Measurements from ENCODE around the gene USP7.

USP7 gene

GRCh38 chr16:8951447-8952280 is 12.0 kb downstream of the USP7 start:
- DNase-seq, result no peak

GRCh38 chr16:8950580-8951077 is 13.1 kb downstream of the USP7 start:
- DNase-seq, result no peak

- no peak for DNase-seq
Measured at GRCh38 chr16:8949536-8950418, 13.9 kb downstream of the USP7 start.

GRCh38 chr16:8948831-8949230 is 14.9 kb downstream of the USP7 start:
- no peak for DNase-seq

GRCh38 chr16:8948069-8948593 is 15.6 kb downstream of the USP7 start:
- DNase-seq, result no peak

- DNase-seq, result no peak
Measured at GRCh38 chr16:8946544-8946943, 17.2 kb downstream of the USP7 start.

GRCh38 chr16:8945626-8946296 is 17.9 kb downstream of the USP7 start:
- no peak for DNase-seq

GRCh38 chr16:8943966-8944759 is 19.5 kb downstream of the USP7 start:
- DNase-seq, result peak; percentile 31 to 35

- DNase-seq, result no peak
Measured at GRCh38 chr16:8943001-8943763, 20.5 kb downstream of the USP7 start.

- no peak for DNase-seq
Measured at GRCh38 chr16:8941718-8942344, 21.9 kb downstream of the USP7 start.

GRCh38 chr16:8937803-8938202 is 25.9 kb downstream of the USP7 start:
- no peak for DNase-seq

GRCh38 chr16:8936421-8936820 is 27.3 kb downstream of the USP7 start:
- peak in 1 of 2 experiments; percentile 18 for DNase-seq

GRCh38 chr16:8935989-8936388 is 27.7 kb downstream of the USP7 start:
- DNase-seq, result no peak

GRCh38 chr16:8934601-8935000 is 29.1 kb downstream of the USP7 start:
- DNase-seq, result no peak

- DNase-seq, result peak; percentile 2 to 6
Measured at GRCh38 chr16:8931859-8932258, 31.8 kb downstream of the USP7 start.

GRCh38 chr16:8929086-8929748 is 34.5 kb downstream of the USP7 start:
- no peak for DNase-seq

GRCh38 chr16:8928467-8928957 is 35.2 kb downstream of the USP7 start:
- no peak for DNase-seq

GRCh38 chr16:8926827-8927226 is 36.9 kb downstream of the USP7 start:
- DNase-seq, result no peak

- DNase-seq, result no peak
Measured at GRCh38 chr16:8925455-8925854, 38.3 kb downstream of the USP7 start.

- DNase-seq, result no peak
Measured at GRCh38 chr16:8924214-8924613, 39.5 kb downstream of the USP7 start.
